ENCODE results near the gene BZW1. TPM values are rescaled to one million over a fixed set of nuclear protein-coding genes. Genes with fewer than 3 reads are reported as not detected.
A peak's percentile ranks its signal among the peaks of the same experiment; 100 is the strongest.
"Not testable (repeated sequence)": the region's sequence is repeated elsewhere in the genome, so short reads cannot be mapped to it uniquely, and the experiment has no call there.

BZW1 gene
- total RNA-seq, 1 donor from 2014 or later: 282 TPM

DNA sequence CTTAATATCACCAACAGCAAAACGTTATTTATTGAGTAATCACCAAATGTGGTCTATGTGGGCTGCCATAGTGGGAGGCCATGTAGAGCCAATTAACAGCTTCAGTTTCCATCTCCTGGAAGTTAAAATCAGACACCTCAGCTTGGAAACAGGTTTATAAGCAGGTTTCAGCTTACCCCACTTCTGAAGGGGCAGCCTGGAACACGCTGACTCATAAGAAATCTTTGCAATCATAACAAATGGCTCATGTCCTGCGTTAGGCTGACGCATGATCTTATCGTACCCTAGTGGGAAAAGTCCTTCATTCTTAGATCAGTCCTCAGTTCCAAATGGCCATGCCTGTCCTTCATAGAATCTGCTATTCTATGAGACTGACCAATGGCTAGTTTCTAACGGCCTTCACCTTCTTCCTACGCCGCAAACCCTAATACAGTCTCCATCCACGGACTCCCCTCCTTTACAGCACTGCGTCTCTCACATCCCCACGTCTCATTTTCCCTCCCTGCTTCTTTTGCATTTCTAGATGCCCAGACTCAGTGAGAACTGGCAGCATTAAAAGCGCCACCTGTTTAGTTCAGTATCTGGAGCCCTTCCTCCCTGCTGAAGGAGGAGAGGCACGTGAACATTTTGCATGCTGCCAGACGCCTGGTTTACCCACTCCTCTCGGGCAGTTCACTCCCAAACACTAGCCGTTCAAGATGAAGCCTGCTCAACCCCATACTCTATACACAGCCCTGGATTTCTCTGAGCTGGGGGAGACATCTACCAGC, 24.2 kb upstream of the BZW1 start:
- ATAC-seq (peak; percentile 21), DNase-seq (ENCODE audit: low spot score) (no peak)
- intact Hi-C loops (cut with DNase I): no loop called here

GRCh38 chr2:200788121-200788718, 23.5 kb upstream of the BZW1 start:
- no peak for DNase-seq (ENCODE audit: low spot score)
- intact Hi-C loops (cut with DNase I): no loop called here
- ATAC-seq: no peak

- intact Hi-C loops (cut with DNase I): no loop called here
- ATAC-seq (no peak), DNase-seq (ENCODE audit: low spot score) (no peak)
These were observed 21.5 kb upstream of the BZW1 start for GRCh38 chr2:200790185-200790584.

- intact Hi-C loops (cut with DNase I): no loop called here
- no peak for ATAC-seq
- no peak for DNase-seq (ENCODE audit: low spot score)
These were observed 19.8 kb upstream of the BZW1 start for GRCh38 chr2:200791905-200792304.

- no peak for DNase-seq (ENCODE audit: low spot score)
- intact Hi-C loops (cut with DNase I): no loop called here
- ATAC-seq: no peak
These were observed 17.6 kb upstream of the BZW1 start for GRCh38 chr2:200794143-200794542.

GRCh38 chr2:200795028-200795440, 16.7 kb upstream of the BZW1 start:
- intact Hi-C loops (cut with DNase I): no loop called here

DNA sequence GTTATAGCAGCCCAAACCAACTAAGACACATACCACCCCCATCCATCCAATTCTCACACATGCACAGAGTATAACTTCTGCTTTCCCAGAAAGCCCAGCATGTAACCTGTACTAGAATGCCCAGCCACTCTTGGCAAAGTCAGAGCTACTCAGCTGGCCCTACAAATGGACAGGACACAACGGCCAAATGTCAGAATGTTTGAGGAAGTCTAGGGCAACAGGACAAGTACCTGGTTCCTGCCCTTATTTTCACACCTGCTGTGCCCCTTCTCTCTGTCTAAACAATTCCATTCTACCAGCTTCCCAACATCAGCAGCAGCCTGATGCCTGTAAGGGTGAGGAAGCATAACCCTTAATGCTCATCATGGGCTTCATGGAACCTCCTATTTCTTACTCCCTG, 15.1 kb upstream of the BZW1 start:
- DNase-seq (ENCODE audit: low spot score) (no peak), ATAC-seq (no peak)
- intact Hi-C loops (cut with DNase I): no loop called here

More at GRCh38 chr2:200795028-200795440, 16.7 kb upstream of the BZW1 start:
- no peak for DNase-seq (ENCODE audit: low spot score)
- ATAC-seq: peak; percentile 93

DNA sequence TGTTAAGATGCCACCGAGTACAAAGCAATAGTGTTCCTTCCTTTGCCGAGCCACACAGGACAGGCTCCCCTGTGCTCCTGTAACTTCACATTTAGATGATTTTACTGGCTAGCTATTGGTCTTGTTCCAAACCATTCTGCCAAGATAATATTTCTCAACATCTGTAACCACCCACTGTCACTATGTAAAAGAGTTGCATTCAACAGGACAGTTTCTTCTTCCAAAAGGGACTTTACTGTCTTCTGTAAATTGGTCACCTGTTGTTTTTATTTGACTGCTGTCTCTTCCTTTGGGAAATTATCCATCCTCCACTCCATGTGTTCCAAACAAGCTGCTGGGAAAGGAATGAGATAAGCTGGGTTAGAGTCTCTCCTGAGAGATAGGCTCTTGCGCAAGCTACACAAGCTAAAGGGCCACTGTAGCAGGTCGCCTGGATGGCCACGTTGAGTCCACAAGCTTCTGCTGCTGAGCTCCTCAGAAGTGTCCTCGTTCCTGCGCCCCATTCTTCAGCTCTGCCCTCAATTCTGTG, 14.4 kb upstream of the BZW1 start:
- ATAC-seq (peak; percentile 90), DNase-seq (ENCODE audit: low spot score) (no peak)
- intact Hi-C loops (cut with DNase I): no loop called here

GRCh38 chr2:200798514-200798913, 13.2 kb upstream of the BZW1 start:
- no peak for DNase-seq (ENCODE audit: low spot score)
- intact Hi-C loops (cut with DNase I): no loop called here
- ATAC-seq: no peak

DNA sequence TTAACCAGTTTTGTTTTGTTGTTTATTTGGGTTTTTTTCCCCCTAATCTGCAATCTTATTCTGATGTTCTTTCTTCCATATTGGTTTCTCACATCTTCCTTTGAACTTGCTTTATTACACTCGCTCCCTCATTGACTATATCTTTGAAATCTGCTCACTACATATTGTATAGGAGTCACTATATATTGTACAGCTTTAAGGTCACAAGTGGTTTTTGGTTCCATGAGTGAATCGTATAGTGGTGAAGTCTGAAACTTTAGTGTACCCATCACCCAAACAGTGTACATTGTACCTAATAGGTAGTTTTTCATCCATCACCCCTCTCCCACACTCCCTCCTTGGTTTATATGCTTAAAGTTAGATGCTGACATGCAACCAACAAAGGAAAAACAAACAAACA, 11.3 kb upstream of the BZW1 start:
- intact Hi-C loops (cut with DNase I): no loop called here
- no peak for ATAC-seq

DNA sequence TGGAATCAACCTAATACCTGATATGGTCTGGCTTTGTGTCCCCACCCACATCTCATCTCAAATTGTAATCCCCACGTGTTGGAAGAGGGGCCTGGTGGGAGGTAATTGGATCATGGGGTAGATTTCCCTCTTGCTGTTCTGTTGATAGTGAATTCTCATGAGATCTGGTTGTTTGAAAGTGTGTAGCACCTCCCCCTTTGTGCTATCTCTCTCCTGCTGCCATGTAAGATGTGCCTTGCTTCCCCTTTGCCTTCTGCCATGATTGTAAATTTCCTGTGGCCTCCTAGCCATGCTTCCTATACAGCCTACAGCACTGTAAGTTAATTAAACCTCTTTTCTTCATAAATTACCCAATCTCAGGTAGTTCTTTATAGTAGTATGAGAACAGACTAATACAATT, 10.3 kb upstream of the BZW1 start:
- ATAC-seq; intact Hi-C loops (cut with DNase I); DNase-seq (ENCODE audit: low spot score): not testable (repeated sequence)

More for the DNA sequence above, 11.3 kb upstream of the BZW1 start:
- DNase-seq (ENCODE audit: low spot score): no peak

DNA sequence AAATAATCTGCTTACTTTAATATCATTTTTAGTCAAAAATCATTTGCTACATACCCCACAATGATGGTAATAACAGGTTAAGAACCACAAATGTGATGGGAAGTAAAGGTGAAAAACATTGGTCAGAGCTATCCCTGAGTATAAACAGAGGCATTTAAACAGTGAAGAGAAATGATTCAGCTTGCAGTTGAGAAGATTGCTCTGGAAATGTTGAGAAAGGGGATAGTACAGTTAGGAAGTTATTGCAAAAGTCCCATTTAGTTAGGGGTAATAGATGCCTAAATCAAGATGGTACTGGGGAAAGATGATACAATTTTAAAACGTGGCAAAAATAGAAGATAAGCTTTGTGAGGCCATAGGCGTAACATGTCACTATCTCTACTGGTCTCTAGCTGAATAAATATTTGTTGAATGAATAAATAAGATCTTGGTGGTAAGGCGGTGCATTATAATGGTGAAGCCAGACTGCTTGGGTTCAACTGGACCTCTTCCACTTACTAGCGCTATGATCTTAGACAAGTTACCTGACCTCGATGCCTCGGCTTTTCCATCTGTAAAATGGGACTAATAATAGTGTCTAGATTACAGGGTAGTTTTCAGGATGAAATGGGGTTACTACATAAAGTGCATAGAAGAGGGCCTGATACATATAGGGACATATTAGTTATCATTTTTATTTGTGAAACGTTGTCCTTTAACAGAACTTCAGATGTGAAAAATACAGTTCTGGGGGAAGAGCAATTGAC, 2.0 kb upstream of the BZW1 start:
- intact Hi-C loops (cut with DNase I): no loop called here
- no peak for DNase-seq (ENCODE audit: low spot score)
- no peak for ATAC-seq

DNA sequence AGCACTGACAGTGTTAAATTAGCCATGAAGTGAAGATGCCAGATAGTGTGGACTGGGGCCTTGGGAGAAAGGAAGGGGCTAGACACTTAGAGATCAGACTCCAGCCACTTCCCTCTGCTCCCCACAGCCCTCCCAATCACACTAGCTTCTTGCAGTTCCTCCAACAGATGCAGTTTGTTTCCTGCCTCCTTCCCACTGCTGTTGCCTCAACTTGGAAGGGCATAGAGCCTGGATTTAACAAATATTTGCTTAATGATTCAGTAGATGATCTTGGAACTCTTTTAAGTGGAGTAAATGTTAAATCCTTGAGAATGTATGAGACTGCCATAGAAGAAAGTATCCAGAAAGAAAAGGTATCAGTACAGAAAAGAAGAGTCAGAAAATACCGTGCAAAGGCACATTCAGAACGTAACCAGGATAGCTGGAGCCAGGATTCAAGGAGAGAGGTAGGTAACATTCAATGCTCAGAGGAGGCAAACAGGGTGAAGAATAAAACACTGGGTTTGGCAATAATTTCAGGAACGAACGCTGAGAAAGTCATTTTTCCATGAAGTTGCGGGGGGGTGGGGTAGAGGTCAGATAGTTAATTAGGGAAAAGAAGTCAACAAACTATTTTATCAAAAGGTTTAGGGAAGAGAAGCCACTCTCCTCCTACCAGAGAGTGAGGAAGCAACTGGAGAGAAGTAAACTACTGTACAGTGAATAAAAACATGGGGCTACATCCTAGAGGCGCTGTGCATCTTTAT, 1.3 kb upstream of the BZW1 start:
- DNase-seq (ENCODE audit: low spot score) (no peak), ATAC-seq (peak; percentile 14)
- intact Hi-C loops (cut with DNase I): no loop called here

DNA sequence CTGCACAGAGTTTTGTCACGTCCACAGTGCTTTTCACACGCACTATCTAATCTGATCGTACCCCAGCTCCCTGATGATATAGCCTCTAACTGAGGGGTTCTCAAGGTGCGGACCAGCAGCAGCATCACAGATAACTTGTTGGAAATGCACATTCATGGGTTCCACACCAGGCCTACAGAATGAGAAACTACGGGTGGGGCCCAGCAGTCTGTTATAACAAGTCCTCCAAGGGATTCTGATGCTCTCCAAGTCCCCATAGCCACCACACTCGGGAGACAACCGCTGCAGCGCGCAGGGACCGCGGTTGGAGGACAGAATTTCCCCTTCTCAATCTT, 745 bp upstream of the BZW1 start:
- ATAC-seq: no peak
- no peak for DNase-seq (ENCODE audit: low spot score)
- intact Hi-C loops (cut with DNase I): no loop called here

GRCh38 chr2:200812122-200813022, 662 bp downstream of the BZW1 start:
- intact Hi-C loops (cut with DNase I): no loop called here
- peak; percentile 85 for DNase-seq (ENCODE audit: low spot score)
- ATAC-seq: peak; percentile 37

- ATAC-seq (no peak), DNase-seq (ENCODE audit: low spot score) (no peak)
- intact Hi-C loops (cut with DNase I): no loop called here
These were observed 2.6 kb downstream of the BZW1 start for GRCh38 chr2:200814276-200814815.

DNA sequence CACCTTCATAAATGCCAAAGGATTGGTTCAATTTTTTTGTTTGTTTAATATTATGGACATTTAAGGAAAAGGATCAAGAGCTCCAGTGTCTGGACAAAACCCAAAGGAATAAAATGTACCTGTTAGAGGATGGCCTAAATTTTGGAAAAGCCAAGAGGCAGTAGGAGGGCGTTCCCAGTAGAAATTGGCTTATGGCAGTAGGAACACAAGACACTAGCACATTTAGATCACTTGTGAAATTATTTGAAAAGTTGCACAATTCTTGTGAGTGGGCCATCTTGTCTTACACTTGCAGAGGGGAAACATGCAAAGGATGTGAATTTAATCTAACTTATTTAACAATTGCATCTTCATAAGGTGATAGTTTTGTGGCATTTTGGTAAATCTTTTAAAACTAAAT, 3.2 kb downstream of the BZW1 start:
- ATAC-seq (no peak), DNase-seq (ENCODE audit: low spot score) (no peak)
- intact Hi-C loops (cut with DNase I): no loop called here

DNA sequence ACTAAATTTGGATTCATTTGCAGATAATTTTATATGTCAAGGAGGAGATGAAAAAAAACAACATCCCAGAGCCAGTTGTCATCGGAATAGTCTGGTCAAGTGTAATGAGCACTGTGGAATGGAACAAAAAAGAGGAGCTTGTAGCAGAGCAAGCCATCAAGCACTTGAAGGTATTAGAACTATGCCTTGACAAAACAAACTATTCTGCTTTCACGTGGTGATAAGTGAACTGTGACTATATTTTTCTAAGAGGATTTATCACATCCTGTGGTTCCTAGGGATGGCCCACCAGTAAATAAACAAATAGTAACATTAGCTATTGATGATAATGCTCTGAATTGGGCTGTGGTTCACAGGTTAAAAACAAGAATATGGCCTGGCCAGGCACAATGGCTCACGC, 7.0 kb downstream of the BZW1 start:
- intact Hi-C loops (cut with DNase I); ATAC-seq; DNase-seq (ENCODE audit: low spot score): not testable (repeated sequence)

All from sciatic nerve (tissue), 2 donors.